CD4-positive, alpha-beta T cell treated with Interleukin-6 at 100 ng/mL for 8 hours (primary cell): Measurements from ENCODE around the gene GPRIN3.

Experiments used
- DNase-seq: peaks from one replicate; pipeline ENCODE4 v3.0.0-alpha.2; 2020; ENCODE audit warnings: mixed read lengths, low spot score

GPRIN3 gene

GRCh38 chr4:89290727-89291516, 16.7 kb downstream of the GPRIN3 start:
- no peak for DNase-seq

- DNase-seq: no peak
Measured at GRCh38 chr4:89289312-89289711, 18.3 kb downstream of the GPRIN3 start.

GRCh38 chr4:89288430-89288829, 19.2 kb downstream of the GPRIN3 start:
- DNase-seq: no peak

GRCh38 chr4:89287945-89288344, 19.7 kb downstream of the GPRIN3 start:
- no peak for DNase-seq

GRCh38 chr4:89285745-89286144, 21.9 kb downstream of the GPRIN3 start:
- DNase-seq: no peak

- no peak for DNase-seq
Measured at GRCh38 chr4:89284828-89285227, 22.8 kb downstream of the GPRIN3 start.

GRCh38 chr4:89284020-89284424, 23.6 kb downstream of the GPRIN3 start:
- no peak for DNase-seq

GRCh38 chr4:89283226-89284009, 24.2 kb downstream of the GPRIN3 start:
- DNase-seq: peak; percentile 60

GRCh38 chr4:89279385-89279784, 28.2 kb downstream of the GPRIN3 start:
- DNase-seq: no peak

GRCh38 chr4:89277412-89277811, 30.2 kb downstream of the GPRIN3 start:
- no peak for DNase-seq

- DNase-seq: no peak
Measured at GRCh38 chr4:89276296-89276695, 31.3 kb downstream of the GPRIN3 start.

GRCh38 chr4:89275587-89275986, 32.0 kb downstream of the GPRIN3 start:
- DNase-seq: no peak

- no peak for DNase-seq
Measured at GRCh38 chr4:89273741-89274141, 33.9 kb downstream of the GPRIN3 start.

- DNase-seq: no peak
Measured at GRCh38 chr4:89270792-89271191, 36.8 kb downstream of the GPRIN3 start.

- DNase-seq: no peak
Measured at GRCh38 chr4:89269121-89269666, 38.4 kb downstream of the GPRIN3 start.

- DNase-seq: no peak
Measured at GRCh38 chr4:89268679-89269078, 38.9 kb downstream of the GPRIN3 start.

- no peak for DNase-seq
Measured at GRCh38 chr4:89267846-89268245, 39.8 kb downstream of the GPRIN3 start.

- no peak for DNase-seq
Measured at GRCh38 chr4:89267392-89267791, 40.2 kb downstream of the GPRIN3 start.

GRCh38 chr4:89266128-89266527, 41.5 kb downstream of the GPRIN3 start:
- no peak for DNase-seq

GRCh38 chr4:89263265-89263664, 44.3 kb downstream of the GPRIN3 start:
- no peak for DNase-seq

GRCh38 chr4:89259301-89260028, 48.1 kb downstream of the GPRIN3 start:
- no peak for DNase-seq

GRCh38 chr4:89258506-89258905, 49.1 kb downstream of the GPRIN3 start:
- no peak for DNase-seq
